Esophagus muscularis mucosa (tissue), 4 donors: ENCODE results near the gene TASOR2. TPM values are rescaled to one million over a fixed set of nuclear protein-coding genes. Genes with fewer than 3 reads are reported as not detected.
A peak's percentile ranks its signal among the peaks of the same experiment; 100 is the strongest.

Source experiments
- DNase-seq: peaks from one replicate; pipeline ENCODE4 v3.0.0-alpha.2; 2017; ENCODE audit errors: extremely low spot score
- H3K27ac ChIP-seq, 4 donors: fragments of 200-600 bp; sonication (generic); replicated peaks in 1 of 4; 1 replicate in 3 of 4; 2 replicates in 1 of 4; pipeline ENCODE4 v1.5.1; 2016 to 2019; ENCODE audit warnings: mild to moderate bottlenecking in 1 of 4
- H3K27me3 ChIP-seq, 4 donors: fragments of 200-600 bp; sonication (generic); one replicate each; pipeline versions ENCODE4 v1.5.1 to v1.6.0; 2016 to 2019
- H3K36me3 ChIP-seq, 4 donors: fragments of 200-600 bp; sonication (generic); one replicate each; pipeline ENCODE4 v1.5.1; 2016 to 2019
- H3K4me1 ChIP-seq, 4 donors: fragments of 200-600 bp; sonication (generic); one replicate each; pipeline ENCODE4 v1.5.1; 2016 to 2019
- H3K4me3 ChIP-seq, 4 donors: fragments of 200-600 bp; sonication (generic); 1 replicate in 2 of 4; 2 replicates in 2 of 4; pipeline ENCODE4 v1.5.1; 2016 to 2019; ENCODE audit warnings: mild to moderate bottlenecking in 4 of 4, moderate library complexity in 1 of 4
- H3K9me3 ChIP-seq, 4 donors: fragments of 200-600 bp; sonication (generic); 1 replicate in 3 of 4; 2 replicates in 1 of 4; pipeline ENCODE4 v1.5.1; 2016 to 2019
- CTCF ChIP-seq, 3 experiments: fragments of 200-600 bp in 2 of 3; fragments of 450-650 bp in 1 of 3; sonication (generic) in 2 of 3; IDR thresholded peaks; one replicate each; pipeline ENCODE4 v1.5.1; 2017 to 2019; ENCODE audit warnings: antibody characterized with exemption in 3 of 3, mild to moderate bottlenecking in 2 of 3, moderate library complexity in 1 of 3
- EP300 ChIP-seq: sonication (generic); formaldehyde crosslinking; IDR thresholded peaks from one replicate; pipeline ENCODE4 v1.6.1; 2017; ENCODE audit warnings: antibody characterized with exemption
- POLR2A ChIP-seq: fragments of 450-650 bp; IDR thresholded peaks from one replicate; pipeline ENCODE4 v1.6.1; 2017; ENCODE audit warnings: antibody characterized with exemption, moderate library complexity, mild to moderate bottlenecking, low read depth
- POLR2AphosphoS5 ChIP-seq, 2 donors: sonication (generic); formaldehyde crosslinking; IDR thresholded peaks; one replicate each; pipeline ENCODE4 v1.6.1; 2017; ENCODE audit warnings: antibody characterized with exemption in 2 of 2
- WGBS: methylation state at CpG from one replicate; pipeline ENCODE4 v1.1.5; 2018; 5-methylcytosine and 5-hydroxymethylcytosine counted together
- intact Hi-C: fragments of 100-400 bp; cut with DNase I; formaldehyde crosslinking; loops from one replicate; pipeline ENCODE4 v1.15.1; 2023
- total RNA-seq, 4 donors: library from RNA; depleted of rRNA; stranded (reverse); fragments of >200 nt; gene quantifications; one replicate each; pipeline versions ENCODE4 v1.1.0 to v1.2.1, GENCODE V29; 2016

The TASOR2 gene
- total RNA-seq, 4 donors from 2014 or later = 56.9 to 66.3 (median 63.9) TPM

- peaks cover 41 to 63% (median 51%) of the 10 kb centered on the region in 4 donors for H3K36me3 ChIP-seq
- WGBS = 95% methylated on average over 3 of the region's 12 CpGs
- H3K9me3 ChIP-seq = no peaks in the 10 kb centered on the region
- H3K27ac ChIP-seq = no peak overlapping the region
- DNase-seq = no peak
- H3K4me1 ChIP-seq = peaks cover 4 to 22% (median 13%) of the 10 kb centered on the region in 4 donors
- no peak overlapping the region for H3K4me3 ChIP-seq
- no peak for TF ChIP-seq POLR2AphosphoS5 (IDR thresholded peaks at IDR 0.05)
- no peak for TF ChIP-seq EP300
- no peak for TF ChIP-seq CTCF (IDR thresholded peaks at IDR 0.05)
- no peak for TF ChIP-seq POLR2A
- intact Hi-C loops = no loop called here
- no peaks in the 10 kb centered on the region for H3K27me3 ChIP-seq
Measured at GRCh38 chr10:5640036-5640435, 44.6 kb upstream of the TASOR2 start.

GRCh38 chr10:5640501-5640900 lies 44.1 kb upstream of the TASOR2 start:
- intact Hi-C loops = no loop called here
- Histone ChIP-seq H3K4me1 (peaks cover 4 to 27% (median 16%) of the 10 kb centered on the region in 4 donors), H3K27me3 (no peaks in the 10 kb centered on the region), H3K4me3 (no peak overlapping the region), H3K9me3 (no peaks in the 10 kb centered on the region), H3K27ac (no peak overlapping the region), H3K36me3 (peaks cover 41 to 63% (median 52%) of the 10 kb centered on the region in 4 donors)
- 93% methylated on average over 13 of the region's 13 CpGs for WGBS
- no peak for DNase-seq
- TF ChIP-seq POLR2A = no peak
- TF ChIP-seq EP300 = no peak
- no peak for TF ChIP-seq POLR2AphosphoS5 (IDR thresholded peaks at IDR 0.05)
- TF ChIP-seq CTCF (IDR thresholded peaks at IDR 0.05) = no peak

GRCh38 chr10:5641501-5641900 lies 43.1 kb upstream of the TASOR2 start:
- Histone ChIP-seq H3K9me3 (no peaks in the 10 kb centered on the region), H3K4me3 (no peak overlapping the region), H3K27me3 (no peaks in the 10 kb centered on the region), H3K27ac (no peak overlapping the region), H3K4me1 (peaks cover 4 to 37% (median 26%) of the 10 kb centered on the region in 4 donors), H3K36me3 (peaks cover 41 to 71% (median 54%) of the 10 kb centered on the region in 4 donors)
- WGBS = 91% methylated on average over 22 of the region's 25 CpGs
- TF ChIP-seq CTCF (IDR thresholded peaks at IDR 0.05) (no peak), POLR2AphosphoS5 (IDR thresholded peaks at IDR 0.05) (no peak), EP300 (no peak), POLR2A (no peak)
- intact Hi-C loops = no loop called here
- DNase-seq = no peak

GRCh38 chr10:5643346-5644067 lies 41.1 kb upstream of the TASOR2 start:
- TF ChIP-seq POLR2A = no peak
- no peaks in the 10 kb centered on the region for H3K9me3 ChIP-seq
- peaks cover 4 to 42% (median 27%) of the 10 kb centered on the region in 4 donors for H3K4me1 ChIP-seq
- H3K4me3 ChIP-seq = no peak overlapping the region
- H3K27me3 ChIP-seq = no peaks in the 10 kb centered on the region
- intact Hi-C loops = no loop called here
- peak overlapping the region; percentile 52 to 75 (median 58) for H3K27ac ChIP-seq
- 66% methylated on average over 8 of the region's 8 CpGs for WGBS
- peaks cover 40 to 80% (median 61%) of the 10 kb centered on the region in 4 donors for H3K36me3 ChIP-seq
- no peak for DNase-seq

GRCh38 chr10:5644930-5645329 lies 39.7 kb upstream of the TASOR2 start:
- DNase-seq = no peak
- no peaks in the 10 kb centered on the region for H3K27me3 ChIP-seq
- H3K4me1 ChIP-seq = peaks cover 4 to 43% (median 27%) of the 10 kb centered on the region in 4 donors
- no peaks in the 10 kb centered on the region for H3K9me3 ChIP-seq
- H3K4me3 ChIP-seq = no peak overlapping the region
- 88% methylated on average over 6 of the region's 6 CpGs for WGBS
- no peak for TF ChIP-seq CTCF (IDR thresholded peaks at IDR 0.05)
- no peak for TF ChIP-seq EP300
- no peak for TF ChIP-seq POLR2AphosphoS5 (IDR thresholded peaks at IDR 0.05)
- no peak for TF ChIP-seq POLR2A
- intact Hi-C loops = no loop called here
- peak overlapping the region; percentile 52 to 75 (median 58) for H3K27ac ChIP-seq
- peaks cover 27 to 80% (median 57%) of the 10 kb centered on the region in 4 donors for H3K36me3 ChIP-seq
